Nephron (organoid): ENCODE measurements around the gene PTPRCAP.

Experiments used
- H3K27ac Mint-ChIP-seq, 3 experiments: 2 replicates each; pipeline ENCODE4 v1.8.0; 2020; ENCODE audit warnings: mixed read lengths in 3 of 3, mild to moderate bottlenecking in 2 of 3, moderate library complexity in 1 of 3
- H3K27me3 Mint-ChIP-seq: 2 replicates; pipeline ENCODE4 v1.8.0; 2021; ENCODE audit warnings: low read depth, mild to moderate bottlenecking, moderate library complexity, mixed read lengths
- H3K36me3 Mint-ChIP-seq: 2 replicates; pipeline ENCODE4 v1.8.0; 2020; ENCODE audit warnings: low read depth, mixed read lengths
- H3K4me1 Mint-ChIP-seq: 2 replicates; pipeline ENCODE4 v1.8.0; 2020; ENCODE audit warnings: mixed read lengths
- H3K4me3 Mint-ChIP-seq, 3 experiments: 2 replicates each; pipeline ENCODE4 v1.8.0; 2020; ENCODE audit warnings: mild to moderate bottlenecking in 3 of 3, mixed read lengths in 3 of 3, moderate library complexity in 2 of 3
- H3K9me3 Mint-ChIP-seq: 2 replicates; pipeline ENCODE4 v1.8.0; 2020; ENCODE audit warnings: mixed read lengths
- CTCF ChIP-seq, 3 experiments: fragments of 200-600 bp; sonication (generic); IDR thresholded peaks; one replicate each; pipeline ENCODE4 v1.5.0; 2021; ENCODE audit warnings: antibody characterized with exemption in 3 of 3; ENCODE audit not compliant: unreplicated experiment in 3 of 3

Gene PTPRCAP

GRCh38 chr11:67445515-67445914 lies 8.0 kb upstream of the PTPRCAP start:
- H3K4me1 Mint-ChIP-seq = no peaks in the 10 kb centered on the region
- H3K27ac Mint-ChIP-seq = peak overlapping the region; percentile 58 to 93 (median 92)
- H3K9me3 Mint-ChIP-seq = no peaks in the 10 kb centered on the region
- no peaks in the 10 kb centered on the region for H3K36me3 Mint-ChIP-seq
- H3K4me3 Mint-ChIP-seq = peak overlapping the region; percentile 88 to 92 (median 91)
- no peak for TF ChIP-seq CTCF (IDR thresholded peaks at IDR 0.05; ENCODE audit: unreplicated experiment in 3 of 3)
- H3K27me3 Mint-ChIP-seq = peaks cover 5% of the 10 kb centered on the region

GRCh38 chr11:67442504-67443404 lies 5.3 kb upstream of the PTPRCAP start:
- no peaks in the 10 kb centered on the region for H3K27me3 Mint-ChIP-seq
- H3K4me3 Mint-ChIP-seq = peak overlapping the region; percentile 87 to 90 (median 87)
- no peak for TF ChIP-seq CTCF (IDR thresholded peaks at IDR 0.05; ENCODE audit: unreplicated experiment in 3 of 3)
- H3K36me3 Mint-ChIP-seq = no peaks in the 10 kb centered on the region
- H3K9me3 Mint-ChIP-seq = no peaks in the 10 kb centered on the region
- H3K4me1 Mint-ChIP-seq = no peaks in the 10 kb centered on the region
- peak overlapping the region in 2 of 3 experiments; percentile 70 to 81 for H3K27ac Mint-ChIP-seq

DNA sequence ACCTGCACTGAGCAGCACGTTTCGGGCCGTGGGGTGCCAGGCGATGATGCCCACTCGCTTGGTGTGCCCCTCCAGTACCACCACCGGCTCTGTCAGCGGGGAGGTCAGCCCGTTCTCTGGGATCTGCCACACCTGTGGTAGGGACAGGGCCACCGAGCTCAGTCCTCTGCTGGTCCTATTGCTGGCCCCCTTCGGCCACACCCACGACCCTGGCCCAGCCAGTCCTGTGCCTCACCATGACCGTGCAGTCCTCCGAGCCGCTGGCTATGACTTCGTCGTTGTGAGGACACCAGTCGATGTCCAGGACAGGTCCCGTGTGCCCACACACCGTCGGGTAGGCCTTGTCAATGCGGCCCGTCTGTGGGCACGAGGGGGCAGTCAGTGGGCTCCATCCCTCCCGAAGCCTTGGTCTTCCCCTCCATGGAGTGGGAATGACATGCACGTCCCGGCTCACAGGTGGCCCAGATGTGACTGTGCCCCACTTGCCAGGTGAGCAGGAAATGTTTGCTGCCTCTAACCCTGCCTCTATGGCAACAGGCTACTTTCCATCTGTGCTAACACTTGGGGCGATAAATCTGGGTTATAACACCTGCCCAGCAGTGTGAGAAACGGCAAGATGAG lies 4.4 kb upstream of the PTPRCAP start:
- Mint-ChIP-seq H3K27ac (no peak overlapping the region), H3K36me3 (no peaks in the 10 kb centered on the region), H3K4me3 (peak overlapping the region; percentile 87 to 90 (median 87)), H3K4me1 (no peaks in the 10 kb centered on the region), H3K9me3 (no peaks in the 10 kb centered on the region), H3K27me3 (no peaks in the 10 kb centered on the region)
- no peak for TF ChIP-seq CTCF (IDR thresholded peaks at IDR 0.05; ENCODE audit: unreplicated experiment in 3 of 3)

GRCh38 chr11:67441098-67441563 lies 3.6 kb upstream of the PTPRCAP start:
- Mint-ChIP-seq H3K36me3 (peaks cover 4% of the 10 kb centered on the region), H3K27ac (no peak overlapping the region), H3K27me3 (no peaks in the 10 kb centered on the region), H3K4me1 (peaks cover 5% of the 10 kb centered on the region), H3K4me3 (peak overlapping the region; percentile 22 to 44 (median 34)), H3K9me3 (no peaks in the 10 kb centered on the region)
- no peak for TF ChIP-seq CTCF (IDR thresholded peaks at IDR 0.05; ENCODE audit: unreplicated experiment in 3 of 3)

DNA sequence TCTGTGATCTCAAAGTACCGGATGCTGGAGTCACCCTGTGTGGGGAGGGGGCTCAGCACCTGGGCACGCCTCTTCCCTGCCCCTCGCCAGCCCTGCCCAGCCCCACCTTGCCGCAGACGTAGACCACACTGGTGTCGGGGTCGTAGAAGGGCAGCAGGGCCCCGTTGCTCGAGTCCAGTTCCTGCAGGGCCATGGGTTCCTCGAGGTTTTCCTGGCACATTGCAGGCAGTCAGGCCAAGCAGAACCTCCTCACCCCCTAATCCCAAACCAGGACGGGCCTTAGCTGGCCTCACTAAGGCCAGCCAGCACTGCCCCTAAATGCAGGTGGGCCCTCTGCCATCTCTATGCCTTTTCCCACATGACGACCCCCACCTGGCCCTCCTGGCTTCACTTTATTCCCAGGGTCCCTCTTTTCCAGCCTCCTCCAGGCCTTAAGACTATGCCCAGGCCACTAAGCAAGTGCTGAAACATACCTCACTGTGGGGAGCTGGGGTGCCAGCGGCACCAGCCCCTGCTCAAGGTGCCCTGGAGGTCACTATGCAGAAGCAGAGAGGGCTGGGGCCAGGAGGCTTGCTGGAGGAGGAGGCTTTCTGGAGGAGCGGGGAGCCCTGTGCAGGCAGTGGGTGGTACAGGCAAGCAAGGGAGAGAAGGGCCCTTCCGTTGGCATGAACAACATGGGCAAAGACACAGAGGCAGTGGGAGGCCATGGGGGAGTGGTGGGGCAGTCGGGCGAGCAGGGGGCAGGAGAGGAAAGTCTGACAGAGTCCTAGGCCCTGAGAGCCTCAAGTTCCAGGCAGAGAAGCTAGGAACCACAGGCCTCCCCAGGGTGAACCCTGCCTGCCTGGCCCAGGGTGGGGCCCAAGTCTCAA lies 3.0 kb upstream of the PTPRCAP start:
- peaks cover 5% of the 10 kb centered on the region for H3K4me1 Mint-ChIP-seq
- no peak for TF ChIP-seq CTCF (IDR thresholded peaks at IDR 0.05; ENCODE audit: unreplicated experiment in 3 of 3)

More for the DNA sequence above, 3.0 kb upstream of the PTPRCAP start:
- H3K4me3 Mint-ChIP-seq = peak overlapping the region; percentile 50 to 54 (median 53)
- H3K9me3 Mint-ChIP-seq = no peaks in the 10 kb centered on the region
- H3K27ac Mint-ChIP-seq = peak overlapping the region in 1 of 3 experiments; percentile 52
- H3K36me3 Mint-ChIP-seq = peaks cover 4% of the 10 kb centered on the region
- H3K27me3 Mint-ChIP-seq = no peaks in the 10 kb centered on the region
